ENCODE results near the gene MPP3. TPM values are rescaled to one million over a fixed set of nuclear protein-coding genes. Genes with fewer than 3 reads are reported as not detected.

The MPP3 gene
- total and polyA plus RNA-seq, 7 experiments from 2014 or later = 0.32 to 1.4 TPM; not detected in 5

- Mint-ChIP-seq H3K36me3 (no peaks in the 10 kb centered on the region), H3K4me1 (peaks cover 0 to 3% (median 0%) of the 10 kb centered on the region in 7 donors), H3K4me3 (no peak overlapping the region), H3K27ac (no peak overlapping the region), H3K27me3 (peaks cover 0 to 6% (median 0%) of the 10 kb centered on the region in 5 donors), H3K9me3 (no peaks in the 10 kb centered on the region)
- no peaks in the 10 kb centered on the region for H3K9me3 ChIP-seq (ENCODE audit: control insufficient read depth in 2 of 3, low read length in 3 of 3)
- no peaks in the 10 kb centered on the region for H3K27me3 ChIP-seq (ENCODE audit: control insufficient read depth in 2 of 2, insufficient read depth in 2 of 2, low read length in 2 of 2)
- H3K4me3 ChIP-seq (ENCODE audit: low read length) = no peak overlapping the region
- ATAC-seq (no peak), DNase-seq (no peak)
- CTCF ChIA-PET = interaction anchor here (0.7 kb wide), 1 partner anchor 60 kb away, joined by 3 read pairs; no protein-coding TSS in a partner anchor
- POLR2A ChIA-PET = no interaction called here
- H3K4me1 ChIP-seq (ENCODE audit: control insufficient read depth in 2 of 2, insufficient read depth in 2 of 2, low read length in 2 of 2) = no peaks in the 10 kb centered on the region
- intact Hi-C loops (cut with micrococcal nuclease) = no loop called here
- H3K27ac ChIP-seq (ENCODE audit: low read depth, low read length) = no peak overlapping the region
- no peaks in the 10 kb centered on the region for H3K36me3 ChIP-seq (ENCODE audit: control insufficient read depth in 2 of 3, insufficient read depth in 3 of 3, low read length in 3 of 3)
Measured at GRCh38 chr17:43818966-43819365, 14.0 kb downstream of the MPP3 start.

GRCh38 chr17:43817826-43818225 lies 15.1 kb downstream of the MPP3 start:
- ChIA-PET CTCF (no interaction called here), POLR2A (no interaction called here)
- H3K36me3 Mint-ChIP-seq = no peaks in the 10 kb centered on the region
- no peak overlapping the region for H3K4me3 Mint-ChIP-seq
- peaks cover 0 to 3% (median 0%) of the 10 kb centered on the region in 7 donors for H3K4me1 Mint-ChIP-seq
- intact Hi-C loops (cut with micrococcal nuclease) = no loop called here
- H3K27me3 Mint-ChIP-seq = peaks cover 0 to 2% (median 0%) of the 10 kb centered on the region in 5 donors
- no peak for DNase-seq
- no peaks in the 10 kb centered on the region for H3K9me3 Mint-ChIP-seq
- Histone ChIP-seq H3K27me3 (ENCODE audit: control insufficient read depth in 2 of 2, insufficient read depth in 2 of 2, low read length in 2 of 2) (no peaks in the 10 kb centered on the region), H3K4me3 (ENCODE audit: low read length) (no peak overlapping the region), H3K36me3 (ENCODE audit: control insufficient read depth in 2 of 3, insufficient read depth in 3 of 3, low read length in 3 of 3) (no peaks in the 10 kb centered on the region), H3K9me3 (ENCODE audit: control insufficient read depth in 2 of 3, low read length in 3 of 3) (no peaks in the 10 kb centered on the region), H3K27ac (ENCODE audit: low read depth, low read length) (no peak overlapping the region), H3K4me1 (ENCODE audit: control insufficient read depth in 2 of 2, insufficient read depth in 2 of 2, low read length in 2 of 2) (no peaks in the 10 kb centered on the region)
- H3K27ac Mint-ChIP-seq = no peak overlapping the region
- no peak for ATAC-seq

DNA sequence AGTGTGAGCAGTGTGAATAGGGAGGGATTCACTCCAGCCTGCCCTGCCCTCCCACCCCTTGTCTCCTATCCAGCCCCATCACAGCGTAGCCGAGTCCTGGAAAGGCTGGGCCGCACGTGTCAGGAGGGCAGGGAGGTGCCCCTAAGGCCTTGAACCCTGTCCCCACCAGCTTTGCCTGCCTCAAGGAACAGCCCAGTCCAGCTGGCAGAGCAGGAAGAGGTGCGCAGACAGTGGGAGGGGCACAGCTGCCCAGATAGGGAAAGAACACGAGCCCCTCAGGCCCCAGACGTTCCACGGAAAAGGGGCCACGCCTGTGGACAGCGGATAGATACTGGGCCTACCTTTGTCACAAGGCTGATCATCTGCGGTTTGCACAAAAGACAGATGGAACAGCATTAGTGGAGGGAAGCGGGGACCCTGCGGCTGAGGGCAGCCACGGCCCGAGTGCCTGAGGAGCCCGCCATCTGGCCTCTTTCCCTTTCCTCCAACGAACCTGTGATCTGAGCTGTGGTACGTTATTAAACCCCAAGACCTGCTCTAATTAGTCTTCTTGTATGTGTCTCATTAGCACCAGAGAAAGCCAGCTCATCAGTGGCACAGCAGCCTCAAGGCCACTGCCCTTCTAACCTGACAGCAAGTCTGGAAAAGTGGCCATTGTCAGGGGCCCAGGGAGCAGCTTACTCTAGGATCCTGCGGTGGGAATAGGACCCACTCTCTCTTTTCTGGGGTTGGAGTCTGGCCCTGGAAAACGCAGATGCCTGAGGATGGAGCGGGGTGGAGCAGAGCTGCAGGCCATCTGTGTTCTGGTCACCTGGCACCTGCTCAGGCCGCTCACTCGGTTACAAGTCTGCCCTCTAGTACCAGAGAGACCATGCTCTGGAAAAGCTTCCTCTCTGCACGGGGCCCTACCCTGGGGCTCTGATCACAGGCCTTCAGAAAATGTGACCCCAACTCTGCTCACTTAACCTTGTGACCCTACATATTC lies 16.3 kb downstream of the MPP3 start:
- Histone ChIP-seq H3K9me3 (ENCODE audit: control insufficient read depth in 2 of 3, low read length in 3 of 3) (no peaks in the 10 kb centered on the region), H3K4me1 (ENCODE audit: control insufficient read depth in 2 of 2, insufficient read depth in 2 of 2, low read length in 2 of 2) (no peaks in the 10 kb centered on the region), H3K4me3 (ENCODE audit: low read length) (no peak overlapping the region), H3K27ac (ENCODE audit: low read depth, low read length) (no peak overlapping the region), H3K36me3 (ENCODE audit: control insufficient read depth in 2 of 3, insufficient read depth in 3 of 3, low read length in 3 of 3) (no peaks in the 10 kb centered on the region), H3K27me3 (ENCODE audit: control insufficient read depth in 2 of 2, insufficient read depth in 2 of 2, low read length in 2 of 2) (no peaks in the 10 kb centered on the region)
- Mint-ChIP-seq H3K36me3 (no peaks in the 10 kb centered on the region), H3K9me3 (no peaks in the 10 kb centered on the region), H3K27me3 (no peaks in the 10 kb centered on the region), H3K4me3 (no peak overlapping the region), H3K4me1 (peaks cover 0 to 3% (median 0%) of the 10 kb centered on the region in 7 donors), H3K27ac (no peak overlapping the region)
- ChIA-PET CTCF (no interaction called here), POLR2A (no interaction called here)
- ATAC-seq (no peak), DNase-seq (no peak)
- intact Hi-C loops (cut with micrococcal nuclease) = no loop called here

GRCh38 chr17:43814714-43815113 lies 18.2 kb downstream of the MPP3 start:
- H3K9me3 Mint-ChIP-seq = no peaks in the 10 kb centered on the region
- H3K27me3 Mint-ChIP-seq = peaks cover 0 to 12% (median 0%) of the 10 kb centered on the region in 5 donors
- Histone ChIP-seq H3K9me3 (ENCODE audit: control insufficient read depth in 2 of 3, low read length in 3 of 3) (no peaks in the 10 kb centered on the region), H3K4me3 (ENCODE audit: low read length) (no peak overlapping the region), H3K36me3 (ENCODE audit: control insufficient read depth in 2 of 3, insufficient read depth in 3 of 3, low read length in 3 of 3) (no peaks in the 10 kb centered on the region), H3K4me1 (ENCODE audit: control insufficient read depth in 2 of 2, insufficient read depth in 2 of 2, low read length in 2 of 2) (no peaks in the 10 kb centered on the region), H3K27me3 (ENCODE audit: control insufficient read depth in 2 of 2, insufficient read depth in 2 of 2, low read length in 2 of 2) (no peaks in the 10 kb centered on the region), H3K27ac (ENCODE audit: low read depth, low read length) (no peak overlapping the region)
- no peak overlapping the region for H3K4me3 Mint-ChIP-seq
- CTCF ChIA-PET = no interaction called here
- intact Hi-C loops (cut with micrococcal nuclease) = no loop called here
- ATAC-seq = no peak
- POLR2A ChIA-PET = no interaction called here
- H3K27ac Mint-ChIP-seq = peak overlapping the region in 1 of 9 donors; percentile 4
- no peak for DNase-seq
- no peaks in the 10 kb centered on the region for H3K36me3 Mint-ChIP-seq
- peaks cover 0 to 3% (median 0%) of the 10 kb centered on the region in 7 donors for H3K4me1 Mint-ChIP-seq

GRCh38 chr17:43814026-43814425 lies 18.9 kb downstream of the MPP3 start:
- Mint-ChIP-seq H3K36me3 (no peaks in the 10 kb centered on the region), H3K27me3 (peaks cover 0 to 15% (median 0%) of the 10 kb centered on the region in 5 donors), H3K9me3 (no peaks in the 10 kb centered on the region), H3K27ac (no peak overlapping the region), H3K4me3 (no peak overlapping the region), H3K4me1 (peaks cover 0 to 3% (median 0%) of the 10 kb centered on the region in 7 donors)
- intact Hi-C loops (cut with micrococcal nuclease) = no loop called here
- Histone ChIP-seq H3K4me3 (ENCODE audit: low read length) (no peak overlapping the region), H3K36me3 (ENCODE audit: control insufficient read depth in 2 of 3, insufficient read depth in 3 of 3, low read length in 3 of 3) (no peaks in the 10 kb centered on the region), H3K4me1 (ENCODE audit: control insufficient read depth in 2 of 2, insufficient read depth in 2 of 2, low read length in 2 of 2) (no peaks in the 10 kb centered on the region), H3K27me3 (ENCODE audit: control insufficient read depth in 2 of 2, insufficient read depth in 2 of 2, low read length in 2 of 2) (no peaks in the 10 kb centered on the region), H3K9me3 (ENCODE audit: control insufficient read depth in 2 of 3, low read length in 3 of 3) (no peaks in the 10 kb centered on the region), H3K27ac (ENCODE audit: low read depth, low read length) (no peak overlapping the region)
- ATAC-seq (no peak), DNase-seq (no peak)
- ChIA-PET POLR2A (no interaction called here), CTCF (no interaction called here)

DNA sequence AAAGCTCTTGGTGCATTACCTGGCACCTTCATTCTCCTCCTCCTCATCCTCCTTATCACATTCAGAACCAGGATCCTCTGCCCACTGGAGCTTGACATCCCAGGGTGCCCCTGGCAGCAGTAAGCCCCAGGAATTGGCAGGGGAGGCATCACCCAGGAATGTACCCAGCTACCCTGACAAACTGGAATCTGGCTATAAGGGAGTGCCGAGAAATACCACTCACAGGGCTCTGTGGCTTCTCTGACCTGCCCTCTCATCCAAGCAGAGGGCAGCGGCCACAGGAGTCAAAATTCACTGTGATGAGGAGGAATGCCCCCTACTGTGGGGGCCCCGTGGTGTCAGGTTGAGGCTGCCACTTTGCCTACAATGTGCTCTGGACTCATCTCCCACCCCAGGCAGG lies 19.6 kb downstream of the MPP3 start:
- POLR2A ChIA-PET = no interaction called here
- CTCF ChIA-PET = no interaction called here
- Histone ChIP-seq H3K9me3 (ENCODE audit: control insufficient read depth in 2 of 3, low read length in 3 of 3) (no peaks in the 10 kb centered on the region), H3K27me3 (ENCODE audit: control insufficient read depth in 2 of 2, insufficient read depth in 2 of 2, low read length in 2 of 2) (no peaks in the 10 kb centered on the region), H3K4me3 (ENCODE audit: low read length) (no peak overlapping the region), H3K4me1 (ENCODE audit: control insufficient read depth in 2 of 2, insufficient read depth in 2 of 2, low read length in 2 of 2) (no peaks in the 10 kb centered on the region), H3K27ac (ENCODE audit: low read depth, low read length) (no peak overlapping the region), H3K36me3 (ENCODE audit: control insufficient read depth in 2 of 3, insufficient read depth in 3 of 3, low read length in 3 of 3) (no peaks in the 10 kb centered on the region)
- DNase-seq (no peak), ATAC-seq (no peak)
- Mint-ChIP-seq H3K27me3 (peaks cover 0 to 15% (median 0%) of the 10 kb centered on the region in 5 donors), H3K4me1 (peaks cover 0 to 3% (median 0%) of the 10 kb centered on the region in 7 donors), H3K27ac (no peak overlapping the region), H3K9me3 (no peaks in the 10 kb centered on the region), H3K4me3 (no peak overlapping the region), H3K36me3 (no peaks in the 10 kb centered on the region)
- intact Hi-C loops (cut with micrococcal nuclease) = no loop called here

Measured in naive thymus-derived CD4-positive, alpha-beta T cell (primary cell).